HG03521 (cell line): Measurements from ENCODE around the gene TNS2.

Source experiments
- ATAC-seq: cut with Tn5 transposase; IDR thresholded peaks from one replicate; pipeline ENCODE4 v1.9.1; 2021; ENCODE audit warnings: mild to moderate bottlenecking, moderate library complexity; ENCODE audit not compliant: unreplicated experiment

Gene TNS2

DNA sequence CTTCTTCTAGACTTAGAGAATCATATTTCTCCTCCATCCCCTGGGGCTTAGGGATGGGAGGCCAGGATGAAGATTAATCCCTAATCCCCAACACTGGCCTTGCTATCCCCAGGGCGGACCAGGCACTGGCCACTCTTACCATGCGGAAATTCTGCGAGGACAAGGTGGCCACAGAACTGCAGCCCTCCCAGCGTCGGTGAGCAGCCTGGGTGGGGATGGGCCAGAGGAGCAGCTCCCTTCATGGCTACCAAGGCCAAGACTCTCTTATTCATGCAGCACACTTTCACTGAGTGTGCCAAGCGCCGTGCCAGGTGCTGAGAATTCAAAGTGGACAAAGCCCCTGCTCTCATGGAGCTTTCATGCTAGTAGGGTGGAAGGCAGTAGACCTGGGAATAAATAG lies 7.0 kb downstream of the TNS2 start:
- ATAC-seq, result no peak

DNA sequence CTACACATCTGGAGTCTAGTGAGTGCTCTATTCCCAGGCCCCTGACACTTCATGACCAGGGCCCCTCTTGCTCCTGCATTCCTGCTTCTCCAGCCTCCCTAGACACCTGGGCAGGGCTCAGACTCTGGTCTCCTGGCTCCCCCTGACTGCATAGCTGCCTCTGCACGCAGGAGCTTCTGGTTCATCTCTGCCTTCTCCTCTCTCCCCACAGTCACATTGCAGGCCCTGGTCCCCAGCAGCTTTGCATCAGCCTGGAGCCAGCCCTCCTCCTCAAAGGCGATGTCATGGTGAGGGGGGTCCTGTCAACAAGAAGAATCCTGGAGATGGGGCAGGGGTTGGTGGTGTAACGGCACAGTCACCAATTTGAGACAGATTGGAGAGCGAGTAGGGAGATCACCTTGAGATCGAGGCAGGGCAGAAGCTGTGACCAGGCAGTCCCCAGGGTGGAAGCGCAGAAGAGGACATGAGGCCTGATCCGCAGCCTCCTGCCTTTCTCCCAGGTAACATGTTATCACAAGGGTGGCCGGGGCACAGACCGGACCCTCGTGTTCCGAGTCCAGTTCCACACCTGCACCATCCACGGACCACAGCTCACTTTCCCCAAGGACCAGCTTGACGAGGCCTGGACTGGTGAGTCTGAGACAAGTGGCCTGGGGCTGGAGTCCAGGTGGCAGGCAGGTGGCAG lies 8.1 kb downstream of the TNS2 start:
- ATAC-seq, result no peak

DNA sequence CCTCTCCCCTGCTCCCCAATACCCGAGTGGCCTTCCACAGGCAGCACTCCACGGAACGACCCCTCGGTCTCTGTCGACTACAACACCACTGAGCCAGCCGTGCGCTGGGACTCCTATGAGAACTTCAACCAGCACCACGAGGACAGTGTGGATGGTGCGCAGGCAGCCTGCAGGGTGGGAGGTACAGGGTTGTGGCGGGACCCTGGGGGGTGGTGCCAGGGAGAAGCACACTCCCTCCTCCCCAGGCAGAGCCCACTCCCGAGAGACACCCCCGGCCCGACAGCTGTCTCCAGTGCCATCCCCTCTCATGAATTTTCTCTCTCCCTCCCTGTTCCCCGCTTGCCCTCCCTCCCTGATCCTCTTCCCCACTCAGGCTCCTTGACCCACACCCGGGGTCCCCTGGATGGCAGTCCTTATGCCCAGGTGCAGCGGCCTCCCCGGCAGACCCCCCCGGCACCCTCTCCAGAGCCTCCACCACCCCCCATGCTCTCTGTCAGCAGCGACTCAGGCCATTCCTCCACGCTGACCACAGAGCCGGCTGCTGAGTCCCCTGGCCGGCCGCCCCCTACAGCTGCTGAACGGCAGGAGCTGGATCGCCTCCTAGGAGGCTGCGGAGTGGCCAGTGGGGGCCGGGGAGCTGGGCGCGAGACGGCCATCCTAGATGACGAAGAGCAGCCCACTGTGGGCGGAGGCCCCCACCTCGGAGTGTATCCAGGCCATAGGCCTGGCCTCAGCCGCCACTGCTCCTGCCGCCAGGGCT lies 9.0 kb downstream of the TNS2 start:
- no peak for ATAC-seq

DNA sequence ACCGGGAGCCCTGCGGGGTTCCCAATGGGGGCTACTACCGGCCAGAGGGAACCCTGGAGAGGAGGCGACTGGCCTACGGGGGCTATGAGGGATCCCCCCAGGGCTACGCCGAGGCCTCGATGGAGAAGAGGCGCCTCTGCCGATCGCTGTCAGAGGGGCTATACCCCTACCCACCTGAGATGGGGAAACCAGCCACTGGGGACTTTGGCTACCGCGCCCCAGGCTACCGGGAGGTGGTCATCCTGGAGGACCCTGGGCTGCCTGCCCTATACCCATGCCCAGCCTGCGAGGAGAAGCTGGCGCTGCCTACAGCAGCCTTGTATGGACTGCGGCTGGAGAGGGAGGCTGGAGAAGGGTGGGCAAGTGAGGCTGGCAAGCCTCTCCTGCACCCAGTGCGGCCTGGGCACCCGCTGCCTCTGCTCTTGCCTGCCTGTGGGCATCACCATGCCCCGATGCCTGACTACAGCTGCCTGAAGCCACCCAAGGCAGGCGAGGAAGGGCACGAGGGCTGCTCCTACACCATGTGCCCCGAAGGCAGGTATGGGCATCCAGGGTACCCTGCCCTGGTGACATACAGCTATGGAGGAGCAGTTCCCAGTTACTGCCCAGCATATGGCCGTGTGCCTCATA lies 9.7 kb downstream of the TNS2 start:
- no peak for ATAC-seq

DNA sequence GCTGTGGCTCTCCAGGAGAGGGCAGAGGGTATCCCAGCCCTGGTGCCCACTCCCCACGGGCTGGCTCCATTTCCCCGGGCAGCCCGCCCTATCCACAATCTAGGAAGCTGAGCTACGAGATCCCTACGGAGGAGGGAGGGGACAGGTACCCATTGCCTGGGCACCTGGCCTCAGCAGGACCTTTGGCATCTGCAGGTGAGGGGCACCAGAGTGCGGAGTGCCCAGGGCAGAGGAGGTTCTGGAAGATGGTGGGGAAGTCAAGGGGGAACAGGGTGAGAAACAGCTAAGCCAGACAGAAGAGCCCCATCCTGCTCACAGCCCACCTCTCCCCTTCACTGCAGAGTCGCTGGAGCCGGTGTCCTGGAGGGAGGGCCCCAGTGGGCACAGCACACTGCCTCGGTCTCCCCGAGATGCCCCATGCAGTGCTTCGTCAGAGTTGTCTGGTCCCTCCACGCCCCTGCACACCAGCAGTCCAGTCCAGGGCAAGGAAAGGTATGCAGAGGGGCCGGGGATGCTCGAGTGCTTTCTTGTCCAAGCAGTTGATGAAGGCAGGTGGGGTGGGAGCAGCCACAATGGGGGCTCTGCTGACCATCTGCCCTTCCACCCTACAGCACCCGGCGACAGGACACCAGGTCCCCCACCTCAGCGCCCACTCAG lies 10.3 kb downstream of the TNS2 start:
- no peak for ATAC-seq

DNA sequence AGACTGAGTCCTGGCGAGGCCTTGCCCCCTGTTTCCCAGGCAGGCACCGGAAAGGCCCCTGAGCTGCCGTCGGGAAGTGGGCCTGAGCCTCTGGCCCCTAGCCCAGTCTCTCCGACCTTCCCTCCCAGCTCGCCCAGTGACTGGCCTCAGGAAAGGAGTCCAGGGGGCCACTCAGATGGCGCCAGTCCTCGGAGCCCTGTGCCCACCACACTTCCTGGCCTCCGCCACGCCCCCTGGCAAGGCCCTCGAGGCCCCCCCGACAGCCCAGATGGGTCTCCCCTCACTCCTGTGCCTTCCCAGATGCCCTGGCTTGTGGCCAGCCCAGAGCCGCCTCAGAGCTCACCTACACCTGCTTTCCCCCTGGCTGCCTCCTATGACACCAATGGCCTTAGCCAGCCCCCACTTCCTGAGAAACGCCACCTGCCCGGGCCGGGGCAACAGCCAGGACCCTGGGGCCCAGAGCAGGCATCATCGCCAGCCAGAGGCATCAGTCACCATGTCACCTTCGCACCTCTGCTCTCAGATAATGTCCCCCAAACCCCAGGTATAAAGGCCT lies 10.9 kb downstream of the TNS2 start:
- ATAC-seq, result no peak

DNA sequence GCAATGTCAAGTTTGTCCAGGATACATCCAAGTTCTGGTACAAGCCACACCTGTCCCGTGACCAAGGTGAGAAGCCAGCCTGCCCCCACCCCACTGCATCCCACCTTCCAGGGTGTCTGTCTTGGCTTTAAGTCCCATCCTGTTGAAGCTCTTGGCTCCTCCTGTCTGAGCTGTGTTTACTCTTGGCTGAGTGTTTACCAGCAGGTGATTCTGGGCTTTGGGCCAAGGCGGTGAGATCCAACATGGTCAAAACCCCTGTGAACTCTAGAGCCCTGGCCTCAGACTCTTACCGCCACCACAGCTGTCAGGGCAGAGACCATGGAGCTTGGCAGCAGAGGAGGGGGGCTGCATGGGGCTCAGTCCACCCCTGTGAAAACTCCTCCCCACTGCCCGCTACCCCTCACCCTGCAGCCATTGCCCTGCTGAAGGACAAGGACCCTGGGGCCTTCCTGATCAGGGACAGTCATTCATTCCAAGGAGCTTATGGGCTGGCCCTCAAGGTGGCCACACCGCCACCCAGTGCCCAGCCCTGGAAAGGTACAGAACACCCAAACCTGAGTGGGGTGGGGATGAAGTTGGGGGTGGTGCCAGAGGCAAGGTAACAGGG lies 11.6 kb downstream of the TNS2 start:
- ATAC-seq, result no peak

DNA sequence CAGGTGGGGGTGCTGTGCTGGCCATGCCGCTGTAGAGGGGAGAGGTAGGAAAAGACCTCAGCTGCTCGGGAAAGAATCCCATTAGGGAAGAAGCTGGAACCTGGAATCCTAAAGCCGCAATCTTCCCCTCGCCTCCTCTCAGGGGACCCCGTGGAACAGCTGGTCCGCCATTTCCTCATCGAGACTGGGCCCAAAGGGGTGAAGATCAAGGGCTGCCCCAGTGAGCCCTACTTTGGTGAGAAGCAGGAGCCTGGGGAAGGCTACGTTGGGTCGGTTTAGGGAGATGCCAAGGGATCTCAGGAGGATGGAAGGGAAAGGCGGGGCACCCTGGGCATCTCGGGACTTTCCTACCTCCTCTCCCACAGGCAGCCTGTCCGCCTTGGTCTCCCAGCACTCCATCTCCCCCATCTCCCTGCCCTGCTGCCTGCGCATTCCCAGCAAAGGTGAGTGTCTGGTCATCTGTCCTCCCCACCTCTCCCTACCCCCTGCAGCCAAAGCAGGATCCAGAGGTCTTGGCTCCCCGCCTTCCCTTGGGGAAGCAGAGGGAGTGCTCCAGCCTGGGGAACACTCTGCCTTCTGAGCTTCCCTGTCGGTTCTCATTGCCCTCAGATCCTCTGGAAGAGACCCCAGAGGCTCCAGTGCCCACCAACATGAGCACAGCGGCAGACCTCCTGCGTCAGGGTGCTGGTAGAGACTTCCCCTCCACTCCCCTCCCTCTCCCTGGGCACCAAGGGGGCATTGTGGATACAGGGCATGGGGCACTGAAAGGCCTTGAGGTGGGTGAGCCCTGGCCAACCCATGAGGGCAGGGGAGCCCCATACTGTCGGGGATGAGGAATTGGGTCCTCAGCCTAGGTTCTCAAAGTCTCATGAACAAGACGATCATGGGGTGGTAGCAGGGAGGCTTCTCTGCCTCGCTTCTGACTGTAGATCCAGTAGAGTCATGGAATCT lies 12.4 kb downstream of the TNS2 start:
- ATAC-seq, result no peak

DNA sequence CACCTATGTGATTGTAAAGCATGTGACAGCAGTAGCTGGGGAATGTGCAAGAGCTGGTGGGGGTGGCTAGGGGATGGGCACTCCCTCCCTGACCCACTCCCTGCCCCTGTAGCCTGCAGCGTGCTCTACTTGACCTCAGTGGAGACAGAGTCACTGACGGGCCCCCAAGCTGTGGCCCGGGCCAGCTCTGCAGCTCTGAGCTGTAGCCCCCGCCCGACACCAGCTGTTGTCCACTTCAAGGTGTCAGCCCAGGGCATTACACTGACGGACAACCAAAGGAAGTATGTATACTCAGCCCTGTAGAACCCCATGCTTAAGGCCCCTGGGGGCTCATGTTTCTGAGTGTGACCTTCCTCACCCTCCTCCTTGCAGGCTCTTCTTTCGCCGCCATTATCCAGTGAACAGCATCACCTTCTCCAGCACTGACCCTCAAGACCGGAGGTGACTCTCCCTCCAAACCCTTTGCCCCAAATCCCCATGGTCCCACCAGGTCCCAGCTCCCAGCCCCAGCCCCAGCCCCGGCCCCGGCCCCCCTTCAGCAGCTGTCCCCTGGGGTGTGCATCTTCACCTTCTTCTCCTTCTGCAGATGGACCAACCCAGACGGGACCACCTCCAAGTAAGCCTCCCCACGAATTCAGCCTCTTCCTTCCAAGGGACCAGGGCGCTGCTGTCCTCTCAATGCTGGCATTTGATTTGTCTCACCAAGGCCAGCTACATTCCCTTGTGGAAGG lies 13.3 kb downstream of the TNS2 start:
- no peak for ATAC-seq

DNA sequence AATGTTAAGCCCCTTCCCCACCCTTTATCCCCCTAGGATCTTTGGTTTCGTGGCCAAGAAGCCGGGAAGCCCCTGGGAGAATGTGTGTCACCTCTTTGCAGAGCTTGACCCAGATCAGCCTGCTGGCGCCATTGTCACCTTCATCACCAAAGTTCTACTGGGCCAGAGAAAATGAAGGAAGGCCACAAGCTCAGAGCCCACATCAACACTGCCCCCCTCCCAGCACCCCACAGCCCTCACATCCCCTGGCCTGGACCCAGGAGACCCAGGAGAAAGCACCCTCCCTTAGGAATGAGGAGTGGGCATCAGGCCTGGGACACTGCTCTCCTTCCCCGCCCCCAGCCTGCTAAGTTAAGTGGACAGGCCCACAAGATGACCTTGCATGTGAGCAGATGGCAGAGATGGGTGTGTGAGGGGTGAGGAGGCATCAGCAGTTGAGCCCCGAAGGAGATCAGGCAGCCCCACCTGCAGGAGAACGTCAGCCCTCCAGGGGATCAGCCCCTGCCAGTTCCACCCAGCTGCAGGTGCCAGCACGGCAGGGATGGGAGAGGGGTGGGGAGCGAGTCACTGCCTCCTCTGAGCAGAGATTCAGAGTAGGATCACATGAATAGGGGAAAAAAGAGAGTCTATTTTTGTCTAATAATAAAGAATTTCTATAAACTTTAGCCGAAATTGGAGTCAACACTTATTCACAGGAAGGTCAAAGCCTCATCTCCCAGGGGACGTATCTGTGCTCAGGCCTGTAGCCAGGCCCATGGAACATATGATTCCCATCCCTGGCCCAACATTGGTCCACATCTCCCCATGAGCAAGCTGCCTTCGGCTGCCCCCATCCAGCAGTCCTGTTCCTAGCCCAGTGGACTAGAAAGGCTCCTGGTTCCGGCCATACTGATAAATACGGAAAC lies 14.1 kb downstream of the TNS2 start:
- ATAC-seq, result no peak

DNA sequence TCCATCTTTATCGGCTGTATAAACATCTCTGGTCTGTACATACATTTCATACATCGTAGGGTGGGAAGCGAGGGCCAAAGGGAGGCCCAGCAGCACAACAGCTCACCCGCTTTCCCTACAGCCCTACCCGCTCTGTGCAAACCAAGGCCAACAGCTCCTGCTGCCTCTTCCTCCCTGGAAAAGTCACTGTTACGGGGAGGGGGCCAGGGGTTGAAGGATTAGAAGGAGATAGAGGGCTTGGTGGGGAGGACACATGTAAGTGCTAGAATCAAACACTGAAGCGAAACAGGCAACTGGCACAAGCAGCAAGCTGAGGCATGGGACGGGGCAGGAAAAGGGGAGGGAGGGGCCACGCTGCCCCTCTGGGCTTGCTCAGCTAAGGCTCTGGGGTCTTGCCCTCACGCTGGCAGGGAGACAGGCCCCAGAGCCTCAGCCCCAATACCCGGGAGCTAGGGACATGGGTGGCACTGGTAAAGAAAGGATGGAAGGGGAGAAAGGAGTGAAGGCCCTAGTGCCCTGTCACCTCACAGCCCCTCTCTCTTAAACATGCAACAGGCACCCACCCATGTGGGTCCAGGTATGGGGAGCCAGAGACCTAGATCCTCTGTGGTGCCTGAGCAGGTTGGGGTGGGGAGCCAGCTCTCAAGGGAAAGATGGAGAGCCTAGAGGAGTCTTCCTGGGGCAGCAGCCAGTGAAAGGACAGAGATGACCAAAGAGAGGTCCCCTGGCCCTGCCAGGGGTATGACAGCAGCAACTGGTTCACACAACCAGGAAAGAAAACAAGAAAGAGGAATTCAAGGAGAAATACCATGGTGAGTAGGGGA lies 15.0 kb downstream of the TNS2 start:
- ATAC-seq, result no peak

DNA sequence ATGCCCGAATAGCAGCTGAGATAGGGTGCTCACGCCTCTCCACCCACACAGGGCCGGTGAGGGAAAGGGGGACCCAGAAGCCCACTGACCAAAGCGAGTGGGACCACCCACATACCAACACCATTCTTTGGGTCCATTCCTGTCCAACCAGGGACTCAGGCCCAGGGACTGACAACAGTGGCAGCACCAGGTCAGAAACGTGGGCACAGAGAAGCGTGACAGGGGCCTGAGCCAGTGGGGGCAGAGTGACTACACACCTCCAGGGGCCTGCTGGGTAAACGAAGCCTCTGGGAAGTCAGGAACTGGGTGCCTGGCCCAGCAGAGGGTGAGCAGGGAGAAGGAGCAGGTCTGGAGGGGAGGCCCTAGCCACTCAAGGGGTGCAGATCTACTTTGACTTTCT lies 15.6 kb downstream of the TNS2 start:
- no peak for ATAC-seq

DNA sequence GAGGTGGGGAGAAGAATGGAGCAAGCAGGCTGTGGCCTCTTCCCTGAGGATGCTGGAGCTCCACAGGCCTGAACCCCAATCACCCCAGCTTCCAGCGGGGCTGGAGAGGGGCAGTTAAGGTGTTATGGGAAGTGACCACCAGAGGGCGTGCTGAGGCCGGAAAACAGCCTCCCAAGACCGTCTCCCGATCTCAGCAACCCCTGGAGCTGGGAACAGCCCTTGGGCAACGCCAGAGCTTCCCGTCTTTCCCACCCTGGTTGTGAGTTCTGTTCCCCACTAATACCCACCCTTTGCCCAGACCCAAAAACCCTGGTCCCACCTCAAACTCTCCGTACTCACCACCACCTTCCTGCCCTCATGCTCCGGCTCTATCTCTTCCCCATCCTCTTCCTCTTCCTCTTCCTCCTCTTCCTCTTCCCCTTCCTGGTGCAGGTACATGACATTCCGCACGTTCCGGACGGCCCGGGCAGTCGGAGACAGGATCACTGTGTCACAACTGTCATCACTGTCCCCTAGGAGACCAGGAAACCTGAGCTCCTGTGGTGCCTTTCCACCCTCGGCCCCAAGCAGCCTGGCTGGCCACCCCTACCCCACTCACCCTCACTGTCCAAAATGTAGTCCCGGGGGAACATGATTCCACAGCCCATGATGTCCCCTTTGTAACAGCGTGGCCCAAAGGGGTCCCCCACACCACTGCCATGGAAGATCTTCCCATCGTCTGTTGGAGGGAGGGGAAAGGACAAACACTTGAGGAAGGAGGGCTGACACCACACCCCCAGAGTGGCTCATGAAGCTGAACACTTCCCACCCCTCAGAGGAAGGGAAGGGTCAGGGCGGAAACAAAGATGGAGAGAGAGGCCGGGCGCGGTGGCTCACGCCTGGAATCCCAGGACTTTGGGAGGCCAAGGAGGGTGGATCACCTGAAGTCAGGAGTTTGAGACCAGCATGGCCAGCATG lies 16.4 kb downstream of the TNS2 start:
- ATAC-seq, result no peak

DNA sequence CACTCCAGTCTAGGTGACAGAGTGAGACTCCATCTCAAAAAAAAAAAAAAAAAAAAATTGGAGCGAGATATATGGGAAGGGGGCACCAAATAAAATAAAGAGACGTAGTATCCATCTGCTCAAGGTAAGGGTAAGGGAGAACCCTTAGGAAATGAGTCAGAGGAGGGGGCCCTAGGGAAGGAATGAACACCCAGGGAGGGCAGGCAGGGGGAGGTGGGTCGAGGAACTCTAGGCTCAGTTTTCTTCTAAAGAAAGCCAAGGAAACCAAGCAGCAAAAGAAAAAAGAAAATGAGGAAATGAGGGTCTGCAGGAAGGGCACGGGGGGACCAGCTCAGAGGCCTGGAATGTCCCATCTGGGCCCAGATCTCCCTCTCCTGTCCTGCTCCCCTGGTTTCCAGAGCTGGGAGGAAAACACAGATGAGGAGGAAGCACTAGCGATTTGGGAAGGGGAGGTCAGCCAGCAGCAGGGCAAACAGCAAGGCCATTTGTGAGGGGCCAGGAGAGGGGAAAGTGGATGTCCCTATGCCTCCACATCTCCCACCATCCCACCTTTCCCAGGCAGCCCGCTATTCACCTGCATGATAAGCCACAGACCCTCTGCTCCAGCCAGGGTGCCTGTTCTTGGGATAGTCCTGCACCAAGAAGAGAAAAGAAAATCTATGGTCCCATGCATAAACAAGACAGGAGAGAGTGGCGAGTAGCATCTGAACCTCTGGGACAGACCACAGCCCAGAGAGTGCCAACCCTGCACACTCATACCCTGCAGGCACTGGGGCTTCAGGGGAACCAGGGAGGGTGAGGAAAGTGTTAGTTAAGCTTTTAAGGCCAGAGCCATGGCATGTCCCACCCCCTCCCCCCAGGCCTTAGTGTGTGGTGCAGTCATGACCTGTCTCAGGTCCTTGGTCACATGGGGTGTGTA lies 17.5 kb downstream of the TNS2 start:
- no peak for ATAC-seq
